Thyroid gland (tissue), 4 donors: ENCODE measurements around the gene KLF3.

ENCODE experiments used
- POLR2A ChIP-seq, 2 donors: fragments of 450-650 bp; IDR thresholded peaks; one replicate each; pipeline ENCODE4 v1.6.1; 2017; ENCODE audit warnings: antibody characterized with exemption in 2 of 2, mild to moderate bottlenecking in 2 of 2, moderate library complexity in 1 of 2
- TF ChIP-seq, protein P1 (sequence below), 6 experiments: fragments of 200-600 bp in 3 of 6; fragments of 450-650 bp in 3 of 6; sonication (generic) in 3 of 6; IDR thresholded peaks; one replicate each; pipeline ENCODE4 v1.5.1; 2016 to 2019; ENCODE audit warnings: antibody characterized with exemption in 6 of 6, mild to moderate bottlenecking in 2 of 6, inconsistent platforms in 1 of 6, moderate library complexity in 1 of 6

DNA sequence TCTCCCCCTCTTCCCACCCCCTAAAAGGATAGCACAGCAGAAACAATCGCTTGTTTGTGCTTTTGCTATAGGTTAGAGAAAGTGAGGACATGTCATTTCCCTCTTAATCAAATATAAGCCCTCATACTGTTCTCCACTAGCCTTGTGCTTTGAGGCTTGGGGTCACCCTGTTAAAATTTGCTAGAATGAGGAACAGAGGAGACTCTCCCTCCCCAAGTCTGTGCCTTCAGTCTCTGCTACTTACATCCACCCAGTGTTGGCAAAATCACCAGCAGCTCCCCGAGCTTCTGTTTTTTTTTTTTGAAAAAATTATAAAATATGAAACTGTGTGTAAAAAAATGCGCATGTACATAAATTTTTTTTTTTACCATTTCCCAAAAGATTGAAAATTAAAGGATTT, 19.3 kb downstream of the KLF3 start:
- TF ChIP-seq, protein P1, sequence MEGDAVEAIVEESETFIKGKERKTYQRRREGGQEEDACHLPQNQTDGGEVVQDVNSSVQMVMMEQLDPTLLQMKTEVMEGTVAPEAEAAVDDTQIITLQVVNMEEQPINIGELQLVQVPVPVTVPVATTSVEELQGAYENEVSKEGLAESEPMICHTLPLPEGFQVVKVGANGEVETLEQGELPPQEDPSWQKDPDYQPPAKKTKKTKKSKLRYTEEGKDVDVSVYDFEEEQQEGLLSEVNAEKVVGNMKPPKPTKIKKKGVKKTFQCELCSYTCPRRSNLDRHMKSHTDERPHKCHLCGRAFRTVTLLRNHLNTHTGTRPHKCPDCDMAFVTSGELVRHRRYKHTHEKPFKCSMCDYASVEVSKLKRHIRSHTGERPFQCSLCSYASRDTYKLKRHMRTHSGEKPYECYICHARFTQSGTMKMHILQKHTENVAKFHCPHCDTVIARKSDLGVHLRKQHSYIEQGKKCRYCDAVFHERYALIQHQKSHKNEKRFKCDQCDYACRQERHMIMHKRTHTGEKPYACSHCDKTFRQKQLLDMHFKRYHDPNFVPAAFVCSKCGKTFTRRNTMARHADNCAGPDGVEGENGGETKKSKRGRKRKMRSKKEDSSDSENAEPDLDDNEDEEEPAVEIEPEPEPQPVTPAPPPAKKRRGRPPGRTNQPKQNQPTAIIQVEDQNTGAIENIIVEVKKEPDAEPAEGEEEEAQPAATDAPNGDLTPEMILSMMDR (IDR thresholded peaks at IDR 0.05) = no peak
- TF ChIP-seq POLR2A (IDR thresholded peaks at IDR 0.05) = no peak
